GM10248 (cell line): Measurements from ENCODE around the gene AMACR.

Experiments used
- CTCF ChIA-PET: fragments of 300-600 bp; sonication (Branson Sonifier 250); formaldehyde crosslinking; extraction: SDS; loops from one replicate; lab custom pipeline; 2021; ENCODE audit warnings: antibody characterized with exemption; lab: Yijun Ruan, JAX
- POLR2A ChIA-PET: fragments of 350-650 bp; sonication (Branson Sonifier 250); formaldehyde crosslinking; extraction: SDS; loops from one replicate; lab custom pipeline; 2020; ENCODE audit warnings: antibody characterized with exemption; lab: Yijun Ruan, JAX
- DNase-seq: peaks from one replicate; pipeline ENCODE4 v3.0.0; 2012; ENCODE audit errors: extremely low spot score
- CTCF ChIP-seq: IDR thresholded peaks from 2 replicates; pipeline ENCODE4 v1.5.1; 2012; ENCODE audit warnings: mild to moderate bottlenecking, low read depth; ENCODE audit errors: extremely low read depth, missing control alignments, control extremely low read depth

AMACR gene

GRCh38 chr5:33938507-33938796 lies 69.4 kb downstream of the AMACR start:
- no peak for DNase-seq
- POLR2A ChIA-PET, result no interaction called here
- no peak for TF ChIP-seq CTCF
- CTCF ChIA-PET, result interaction anchor here (0.9 to 1.2 kb wide), 3 partner anchors 31 to 503 kb away, joined by 3 to 4 read pairs (median 3); no protein-coding TSS in a partner anchor

- TF ChIP-seq CTCF, result no peak
- DNase-seq, result no peak
- CTCF ChIA-PET, result interaction anchor here (0.9 to 1.2 kb wide), 3 partner anchors 32 to 502 kb away, joined by 3 to 4 read pairs (median 3); no protein-coding TSS in a partner anchor
- POLR2A ChIA-PET, result no interaction called here
These were observed 69.9 kb downstream of the AMACR start for GRCh38 chr5:33937707-33938506.

GRCh38 chr5:33937017-33937706 lies 70.7 kb downstream of the AMACR start:
- ChIA-PET POLR2A (no interaction called here), CTCF (interaction anchor here (2.0 to 6.0 kb wide), 5 partner anchors 12 to 467 kb away, joined by 6 to 68 read pairs (median 8); no protein-coding TSS in a partner anchor)
- no peak for TF ChIP-seq CTCF
- DNase-seq, result no peak

GRCh38 chr5:33936381-33937016 lies 71.4 kb downstream of the AMACR start, which contains the start of gene RXFP3:
TSS of gene RXFP3 (plus strand) at chr5:33936386. CDS start at chr5:33936741, 355 bp downstream.
- DNase-seq, result no peak

More at GRCh38 chr5:33936381-33937016, 71.4 kb downstream of the AMACR start, which contains the start of gene RXFP3:
- POLR2A ChIA-PET, result no interaction called here
- CTCF ChIA-PET, result interaction anchor here (0.9 to 6.0 kb wide), 13 partner anchors 13 to 498 kb away, joined by 3 to 68 read pairs (median 10); no protein-coding TSS in a partner anchor
- no peak for TF ChIP-seq CTCF
